NK-92 (cell line): ENCODE results near the gene UIMC1.
"Not testable (repeated sequence)": the region's sequence is repeated elsewhere in the genome, so short reads cannot be mapped to it uniquely, and the experiment has no call there.

ENCODE experiments used
- DNase-seq: peaks from one replicate; lab custom pipeline; 2025; ENCODE audit not compliant: unreplicated experiment; lab: John Stamatoyannopoulos, UW

The UIMC1 gene

DNA sequence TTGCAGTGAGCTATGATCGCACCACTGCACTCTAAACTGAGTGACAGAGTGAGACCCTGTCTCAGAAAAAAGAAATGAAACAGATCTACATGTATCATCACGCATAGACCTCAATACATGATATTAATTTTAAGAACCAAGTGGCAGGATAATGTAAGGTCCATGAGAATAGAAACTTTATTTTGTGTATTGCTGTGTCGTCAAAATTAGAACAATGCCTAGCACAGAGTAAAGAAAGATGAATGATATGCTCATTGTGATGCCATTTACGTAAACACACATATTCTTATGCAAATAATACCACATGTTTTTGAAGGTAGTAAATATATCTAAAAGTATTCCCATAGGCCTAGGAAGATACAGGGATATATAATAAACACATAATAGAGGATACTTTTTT is 3.6 kb upstream of the UIMC1 start:
- no peak for DNase-seq

GRCh38 chr5:177008716-177009115 is 2.1 kb upstream of the UIMC1 start:
- no peak for DNase-seq

- DNase-seq: no peak
These were observed 837 bp downstream of the UIMC1 start for GRCh38 chr5:177005619-177006264.

GRCh38 chr5:177004961-177005360 is 1.6 kb downstream of the UIMC1 start:
- DNase-seq: no peak

GRCh38 chr5:177003649-177004048 is 2.9 kb downstream of the UIMC1 start:
- no peak for DNase-seq

DNA sequence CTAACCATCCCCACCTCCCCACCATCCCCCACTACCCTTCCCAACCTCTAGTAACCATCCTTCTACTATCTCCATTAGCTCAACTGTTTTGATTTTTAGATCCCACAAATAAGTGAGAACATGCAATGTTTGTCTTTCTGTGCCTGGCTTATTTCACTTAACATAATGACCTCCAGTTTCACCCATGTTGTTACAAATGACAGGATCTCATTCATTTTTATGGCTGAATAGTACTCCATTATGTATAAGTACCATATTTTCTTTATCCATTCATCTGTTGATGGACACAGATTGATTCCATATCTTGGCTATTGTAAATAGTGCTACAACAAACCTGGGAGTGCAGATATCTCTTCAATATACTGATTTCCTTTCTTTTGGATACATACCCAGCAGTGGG is 7.1 kb downstream of the UIMC1 start:
- not testable (repeated sequence) for DNase-seq

DNA sequence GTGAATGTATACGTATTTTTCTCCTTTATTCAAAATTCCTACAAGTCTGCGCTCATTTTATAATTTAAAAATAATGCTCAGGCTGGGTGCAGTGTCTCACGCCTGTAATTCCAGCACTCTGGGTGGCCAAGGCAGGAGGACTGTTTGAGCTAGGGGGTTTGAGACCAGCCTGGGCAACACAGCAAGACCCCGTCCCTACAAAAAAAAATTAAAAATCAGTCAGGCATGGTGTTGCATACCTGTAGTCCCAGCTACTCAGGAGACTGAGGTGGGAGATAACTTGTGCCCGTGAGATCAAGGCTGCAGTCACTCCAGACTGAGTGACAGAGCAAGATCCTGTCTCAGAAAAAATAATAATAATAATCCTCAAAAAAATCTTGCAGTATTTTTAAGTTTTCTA is 7.8 kb downstream of the UIMC1 start:
- no peak for DNase-seq

DNA sequence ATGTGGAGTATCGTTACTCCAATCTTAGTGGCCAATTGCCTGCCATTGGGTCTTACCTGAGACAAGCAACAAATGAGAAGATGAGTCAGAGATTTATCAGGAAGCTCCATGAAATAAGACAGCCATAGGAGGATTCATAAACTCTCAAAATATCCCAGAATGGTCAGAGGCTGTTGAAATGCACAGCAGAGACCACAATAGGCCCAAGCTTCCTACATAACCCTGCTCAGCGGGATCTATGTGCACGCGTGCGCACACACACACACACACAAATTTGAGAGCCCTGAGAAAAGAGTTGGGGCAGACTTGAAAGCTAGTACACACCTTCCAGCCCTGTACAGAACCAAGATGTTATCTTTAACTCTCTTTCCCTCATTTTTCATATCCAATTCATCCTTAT is 9.8 kb downstream of the UIMC1 start:
- DNase-seq: no peak

DNA sequence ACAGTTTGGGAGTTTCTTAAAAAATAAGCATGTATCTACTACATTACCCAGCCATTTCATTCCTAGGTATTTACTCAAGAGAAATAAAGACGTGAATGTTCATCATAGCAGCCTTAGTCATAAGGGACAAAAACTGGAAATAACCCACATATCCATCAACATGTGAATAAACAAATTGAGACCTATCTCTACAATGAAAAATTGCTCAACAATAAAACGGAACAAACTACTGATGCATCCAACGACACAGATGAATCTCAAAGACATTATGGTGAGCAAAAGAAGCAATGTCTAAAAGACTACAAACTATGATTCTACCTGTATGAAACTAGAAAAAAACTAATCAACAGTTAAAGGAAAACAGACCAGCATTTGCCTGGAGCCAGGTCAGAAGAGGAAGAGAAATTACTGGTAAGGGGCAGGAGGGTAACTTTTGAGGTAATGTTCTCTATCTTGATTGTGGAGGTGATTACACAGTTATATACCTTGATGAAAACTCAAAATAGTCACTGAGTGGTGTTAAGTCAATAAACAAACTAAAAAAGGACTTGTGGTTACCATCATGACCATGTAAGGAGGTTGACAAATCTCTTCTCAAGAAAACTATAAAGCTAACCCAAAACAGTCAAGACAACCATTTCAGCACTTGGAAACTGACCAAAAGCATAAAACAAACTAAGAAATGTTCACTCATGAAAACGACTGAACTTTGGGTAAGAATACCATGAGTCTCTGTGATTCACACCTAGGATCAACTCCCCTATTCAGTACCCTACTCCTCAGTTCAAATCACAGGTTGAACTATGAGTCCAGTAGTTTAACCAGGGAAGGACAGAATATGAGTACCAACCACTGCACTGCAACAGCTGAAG is 10.4 kb downstream of the UIMC1 start:
- DNase-seq: no peak

DNA sequence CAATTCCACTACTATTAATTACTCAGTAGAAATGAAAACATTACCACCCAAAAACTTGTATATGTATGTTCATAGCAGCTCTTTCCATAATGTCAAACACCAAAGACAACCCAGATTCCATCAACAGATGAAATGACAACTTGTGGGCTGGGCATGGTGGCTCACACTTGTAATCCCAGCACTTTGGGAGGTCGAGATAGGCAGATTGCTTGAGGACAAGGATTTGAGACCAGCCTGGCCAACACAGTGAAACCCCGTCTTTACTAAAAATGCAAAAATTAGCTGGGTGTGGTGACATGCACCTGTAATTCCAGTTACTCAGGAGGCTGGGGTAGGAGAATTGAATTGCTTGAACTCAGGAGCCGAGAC is 11.5 kb downstream of the UIMC1 start:
- DNase-seq: no peak

DNA sequence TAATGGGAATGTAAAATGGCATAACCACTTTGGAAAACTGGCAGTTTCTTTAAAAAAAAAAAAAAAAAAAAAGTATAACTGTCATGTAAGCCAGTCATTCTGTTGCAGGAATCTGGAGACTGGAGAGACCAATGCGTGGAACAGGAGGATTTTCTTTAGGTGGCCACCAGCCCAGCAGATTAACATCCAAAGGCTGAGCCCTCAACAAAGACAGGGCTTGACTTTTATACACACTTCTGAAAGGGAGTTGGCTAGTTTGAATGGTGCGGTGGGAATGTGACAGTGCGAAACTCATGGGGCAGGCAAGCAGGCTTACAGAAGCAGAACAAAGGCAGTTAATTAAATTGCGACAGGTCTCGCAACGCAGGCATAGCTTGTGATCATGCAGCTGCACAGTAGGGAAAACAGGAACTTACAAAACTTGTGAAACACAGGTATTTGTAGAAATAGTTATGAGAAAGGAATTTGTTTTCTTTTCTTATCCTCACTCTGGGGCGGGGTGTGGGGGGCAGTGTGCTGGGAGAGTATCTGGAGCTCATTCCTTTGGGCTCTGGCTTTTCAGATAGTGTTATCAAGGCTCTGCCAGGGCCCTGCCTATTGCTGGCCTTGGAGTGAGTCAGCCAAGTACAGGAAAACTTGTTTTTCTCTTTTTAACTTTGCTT is 12.0 kb downstream of the UIMC1 start:
- no peak for DNase-seq

DNA sequence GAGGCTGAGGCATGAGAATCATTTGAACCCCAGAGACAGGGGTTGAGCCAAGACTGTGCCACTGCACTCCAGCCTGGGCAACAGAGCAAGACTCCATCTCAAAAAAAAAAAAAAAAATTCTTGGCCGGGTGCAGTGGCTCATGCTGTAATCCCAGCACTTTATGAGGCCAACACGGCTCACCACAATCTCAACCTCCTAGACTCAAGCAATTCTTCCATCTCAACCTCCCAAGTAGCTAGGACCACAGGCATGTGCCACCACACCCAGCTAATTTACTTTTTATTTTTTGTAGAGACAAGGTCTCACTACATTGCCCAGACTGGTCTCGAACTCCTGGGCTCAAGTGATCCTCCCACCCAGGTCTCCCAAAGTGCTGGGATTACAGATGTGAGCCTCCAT is 13.5 kb downstream of the UIMC1 start:
- DNase-seq: not testable (repeated sequence)

DNA sequence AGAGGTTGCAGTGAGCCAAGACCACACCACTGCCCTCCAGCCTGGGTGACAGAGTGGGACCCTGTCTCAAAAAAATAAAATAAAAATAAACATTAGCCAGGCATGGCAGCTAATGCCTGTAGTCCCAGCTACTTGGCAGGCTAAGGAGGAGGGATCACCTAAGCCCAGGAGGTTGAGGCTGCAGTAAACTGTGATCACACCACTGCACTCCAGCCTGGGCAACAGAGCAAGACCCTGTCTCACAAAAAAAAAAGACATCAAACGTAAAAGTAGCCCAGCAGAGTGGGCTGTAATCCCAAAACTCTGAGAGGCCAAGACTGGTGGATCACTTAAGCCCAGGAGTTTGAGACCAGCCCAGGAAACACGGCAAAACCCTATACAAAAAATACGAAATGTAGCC is 19.0 kb downstream of the UIMC1 start:
- no peak for DNase-seq

DNA sequence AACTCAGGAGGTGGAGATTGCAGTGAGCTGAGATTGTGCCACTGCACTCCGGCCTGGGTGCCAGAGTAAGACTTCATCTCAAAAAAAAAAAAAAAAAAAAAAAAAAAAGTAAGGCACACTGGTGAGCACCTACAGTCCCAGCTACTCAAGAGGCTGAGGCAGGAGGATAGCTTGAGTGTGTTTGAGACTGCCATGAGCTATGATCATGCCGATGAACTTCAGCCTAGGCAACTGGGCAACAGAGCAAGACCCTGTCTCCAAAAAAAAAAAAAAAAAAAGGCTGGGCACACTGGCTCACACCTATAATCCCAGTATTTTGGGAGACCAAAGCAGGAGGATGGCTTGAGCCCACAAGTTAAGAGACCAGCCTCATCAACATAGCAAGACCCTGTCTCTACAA is 20.3 kb downstream of the UIMC1 start:
- no peak for DNase-seq

DNA sequence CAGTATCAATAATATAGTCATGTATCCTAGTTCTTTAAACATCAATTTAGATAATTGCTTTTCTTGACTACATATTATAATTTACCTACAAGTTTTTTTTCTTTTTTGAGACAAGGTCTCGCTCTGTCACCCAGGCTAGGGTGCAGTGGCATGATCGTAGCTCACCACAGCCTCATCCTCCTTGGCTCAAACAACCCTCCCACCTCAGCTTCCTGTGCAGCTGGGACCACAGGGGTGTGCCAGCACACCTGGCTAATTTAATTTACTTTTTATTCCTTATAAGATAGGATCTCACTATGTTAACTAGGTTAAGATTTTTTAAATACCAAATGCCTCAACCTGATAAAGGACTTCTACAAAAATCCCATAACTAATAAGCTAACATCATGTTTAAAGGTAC is 21.1 kb downstream of the UIMC1 start:
- DNase-seq: no peak

DNA sequence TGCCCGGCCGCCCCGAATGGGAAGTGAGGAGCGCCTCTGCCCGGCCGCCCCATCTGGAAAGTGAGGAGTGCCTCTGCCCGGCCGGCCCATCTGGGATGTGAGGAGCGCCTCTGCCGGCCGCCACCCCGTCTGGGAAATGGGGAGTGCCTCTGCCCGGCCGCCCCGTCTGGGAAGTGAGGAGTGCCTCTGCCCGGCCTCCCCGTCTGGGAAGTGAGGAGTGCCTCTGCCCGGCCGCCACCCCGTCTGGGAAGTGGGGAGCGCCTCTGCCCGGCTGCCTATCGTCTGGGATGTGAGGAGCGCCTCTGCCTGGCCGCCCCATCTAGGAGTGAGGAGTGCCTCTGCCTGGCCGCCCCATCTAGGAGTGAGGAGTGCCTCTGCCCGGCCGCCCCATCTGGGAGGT is 22.4 kb downstream of the UIMC1 start:
- not testable (repeated sequence) for DNase-seq

DNA sequence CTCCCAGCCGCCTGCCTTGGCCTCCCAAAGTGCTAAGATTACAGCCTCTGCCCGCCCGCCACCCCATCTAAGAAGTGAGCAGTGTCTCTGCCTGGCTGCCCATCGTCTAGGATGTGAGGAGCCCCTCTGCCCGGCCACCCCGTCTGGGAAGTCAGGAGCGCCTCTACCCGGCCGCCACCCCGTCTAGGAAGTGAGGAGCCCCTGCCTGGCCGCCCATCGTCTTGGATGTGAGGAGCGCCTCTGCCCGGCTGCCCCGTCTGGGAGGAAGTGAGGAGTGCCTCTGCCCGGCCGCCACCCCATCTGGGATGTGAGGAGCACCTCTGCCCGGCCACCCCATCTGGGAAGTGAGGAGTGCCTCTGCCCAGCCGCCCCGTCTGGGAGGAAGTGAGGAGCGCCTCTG is 23.0 kb downstream of the UIMC1 start:
- DNase-seq: not testable (repeated sequence)

DNA sequence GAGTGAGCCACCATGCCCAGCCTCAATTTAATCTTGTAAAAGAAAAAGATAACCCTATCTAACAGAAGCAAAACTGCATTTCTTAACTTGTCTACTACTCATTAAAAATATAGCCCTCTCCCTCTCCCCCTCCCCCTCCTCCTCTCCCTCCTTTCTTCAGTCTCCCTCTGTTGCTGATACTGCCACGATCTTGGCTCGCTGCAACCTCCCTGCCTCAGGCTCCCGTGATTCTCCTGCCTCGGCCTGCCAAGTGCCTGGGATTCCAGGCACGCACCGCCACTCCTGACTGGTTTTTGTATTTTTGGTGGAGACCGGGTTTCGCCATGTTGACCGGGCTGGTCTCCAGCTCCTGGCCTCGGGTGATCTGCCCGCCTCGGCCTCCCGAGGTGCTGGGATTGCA is 23.5 kb downstream of the UIMC1 start:
- DNase-seq: not testable (repeated sequence)

- no peak for DNase-seq
These were observed 25.8 kb downstream of the UIMC1 start for GRCh38 chr5:176980818-176981217.

DNA sequence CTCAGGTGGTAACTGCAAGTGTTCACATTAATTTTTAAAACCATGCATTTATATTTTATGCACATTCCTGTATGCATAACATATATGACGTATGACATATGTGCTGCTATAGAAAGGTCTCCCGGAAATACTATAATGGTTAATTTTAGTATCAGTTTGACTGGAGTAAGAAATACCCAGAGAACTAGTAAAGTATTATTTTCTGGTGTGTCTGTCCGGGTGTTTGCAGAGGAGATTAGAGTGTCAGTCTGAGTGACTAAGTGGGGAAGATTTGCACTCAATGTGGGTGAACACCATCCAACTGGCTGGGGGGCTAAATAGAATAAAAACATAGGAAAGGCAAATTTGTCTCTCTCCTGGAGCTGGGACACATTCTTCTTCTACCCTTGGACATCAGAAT is 26.9 kb downstream of the UIMC1 start:
- no peak for DNase-seq

- DNase-seq: no peak
These were observed 40.9 kb downstream of the UIMC1 start for GRCh38 chr5:176965633-176966032.

DNA sequence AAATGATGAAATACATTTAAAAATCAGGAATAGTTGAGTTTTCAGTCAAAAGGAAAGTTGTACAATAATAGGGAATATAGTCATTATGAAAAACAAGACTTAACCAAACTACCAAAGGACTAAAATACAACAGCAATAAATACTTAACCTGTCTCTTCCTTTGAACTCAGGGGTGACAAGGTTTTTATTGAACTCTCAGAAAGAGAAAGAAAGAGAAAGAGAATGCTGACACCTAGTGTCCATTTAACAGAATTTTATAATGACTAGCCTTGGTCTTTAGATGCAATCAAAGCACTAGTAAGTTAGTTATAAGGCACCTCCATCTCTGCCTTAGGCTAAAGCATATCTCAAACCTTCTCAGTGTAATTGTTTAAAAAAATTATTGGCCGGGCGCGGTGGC is 47.5 kb downstream of the UIMC1 start:
- no peak for DNase-seq
